H9 (cell line): ENCODE results near the gene BICD2. TPM values are rescaled to one million over a fixed set of nuclear protein-coding genes. Genes with fewer than 3 reads are reported as not detected.

Experiments
- DNase-seq: peaks from one replicate; pipeline ENCODE4 v3.0.0-alpha.2; 2017
- H2AFZ ChIP-seq: one replicate; pipeline ENCODE4 v1.6.1; 2013; ENCODE audit warnings: mild to moderate bottlenecking, low read length, control low read depth, moderate library complexity
- H2AK5ac ChIP-seq: 2 replicates; pipeline ENCODE4 v1.6.1; 2013; ENCODE audit warnings: low read length, control low read depth, mixed read lengths; ENCODE audit not compliant: insufficient read length
- H2BK120ac ChIP-seq: one replicate; pipeline ENCODE4 v1.6.1; 2013; ENCODE audit warnings: low read depth, mild to moderate bottlenecking, low read length, control low read depth, inconsistent platforms; ENCODE audit not compliant: poor library complexity, severe bottlenecking
- H2BK12ac ChIP-seq: 2 replicates; pipeline ENCODE4 v1.6.1; 2013; ENCODE audit warnings: low read length, control low read depth, mixed read lengths, low read depth; ENCODE audit not compliant: insufficient read length
- H2BK15ac ChIP-seq: 2 replicates; pipeline ENCODE4 v1.6.1; 2013; ENCODE audit warnings: low read depth, low read length, control low read depth
- H2BK20ac ChIP-seq: one replicate; pipeline ENCODE4 v1.6.1; 2013; ENCODE audit warnings: low read depth, mild to moderate bottlenecking, low read length, control low read depth, inconsistent platforms; ENCODE audit not compliant: poor library complexity, severe bottlenecking
- H2BK5ac ChIP-seq: 2 replicates; pipeline ENCODE4 v1.6.1; 2013; ENCODE audit warnings: low read length, control low read depth, mixed read lengths; ENCODE audit not compliant: insufficient read length
- H3K14ac ChIP-seq: 2 replicates; pipeline ENCODE4 v1.6.1; 2013; ENCODE audit warnings: low read length, control low read depth; ENCODE audit not compliant: insufficient read depth
- H3K18ac ChIP-seq: 2 replicates; pipeline ENCODE4 v1.6.1; 2013; ENCODE audit warnings: low read depth, mild to moderate bottlenecking, mixed read lengths, low read length, control low read depth; ENCODE audit not compliant: insufficient read length
- H3K23ac ChIP-seq: 2 replicates; pipeline ENCODE4 v1.6.1; 2013; ENCODE audit warnings: low read length, control low read depth, mixed read lengths, low read depth; ENCODE audit not compliant: insufficient read length
- H3K23me2 ChIP-seq: 2 replicates; pipeline ENCODE4 v1.6.1; 2013; ENCODE audit warnings: low read depth, mild to moderate bottlenecking, mixed read lengths, low read length, control low read depth; ENCODE audit not compliant: insufficient read length, poor library complexity, severe bottlenecking
- H3K27ac ChIP-seq: 2 replicates; pipeline ENCODE4 v1.5.1; 2013; ENCODE audit warnings: low read length, control low read depth, mixed read lengths, low read depth; ENCODE audit not compliant: insufficient read length
- H3K27me3 ChIP-seq: 2 replicates; pipeline ENCODE4 v1.6.1; 2013; ENCODE audit warnings: low read length, control low read depth, inconsistent platforms; ENCODE audit not compliant: insufficient read depth
- H3K4ac ChIP-seq: 2 replicates; pipeline ENCODE4 v1.6.1; 2013; ENCODE audit warnings: low read depth, mild to moderate bottlenecking, control low read depth, inconsistent platforms, low read length, moderate library complexity
- H3K4me1 ChIP-seq: 2 replicates; pipeline ENCODE4 v1.6.1; 2013; ENCODE audit warnings: low read length, control low read depth, inconsistent platforms; ENCODE audit not compliant: insufficient read depth
- H3K4me2 ChIP-seq: 2 replicates; pipeline ENCODE4 v1.6.1; 2013; ENCODE audit warnings: low read length, control low read depth, mixed read lengths; ENCODE audit not compliant: insufficient read length, insufficient read depth
- H3K56ac ChIP-seq: 2 replicates; pipeline ENCODE4 v1.6.1; 2013; ENCODE audit warnings: low read depth, mild to moderate bottlenecking, mixed read lengths, low read length, control low read depth; ENCODE audit not compliant: insufficient read length
- H3K79me1 ChIP-seq: 2 replicates; pipeline ENCODE4 v1.6.1; 2013; ENCODE audit warnings: low read depth, mild to moderate bottlenecking, moderate library complexity, low read length, control low read depth, inconsistent platforms; ENCODE audit not compliant: insufficient read depth, poor library complexity, severe bottlenecking
- H3K79me2 ChIP-seq: 2 replicates; pipeline ENCODE4 v1.6.1; 2013; ENCODE audit warnings: low read length, control low read depth, inconsistent platforms; ENCODE audit not compliant: insufficient read depth
- H3K9ac ChIP-seq: 2 replicates; pipeline ENCODE4 v1.6.1; 2013; ENCODE audit warnings: low read length, control low read depth, mixed read lengths; ENCODE audit not compliant: insufficient read length; ENCODE audit errors: extremely low read depth
- H3K9me3 ChIP-seq: one replicate; pipeline ENCODE4 v1.6.1; 2013; ENCODE audit warnings: low read depth, low read length, inconsistent platforms; ENCODE audit not compliant: control insufficient read depth
- H3T11ph ChIP-seq: one replicate; pipeline ENCODE4 v1.6.1; 2013; ENCODE audit warnings: mild to moderate bottlenecking, low read length, control low read depth, inconsistent platforms
- H4K20me1 ChIP-seq: one replicate; pipeline ENCODE4 v1.6.1; 2013; ENCODE audit not compliant: control insufficient read depth, insufficient read length, insufficient read depth
- H4K5ac ChIP-seq: 2 replicates; pipeline ENCODE4 v1.6.1; 2013; ENCODE audit warnings: low read depth, mild to moderate bottlenecking, mixed read lengths, low read length, control low read depth; ENCODE audit not compliant: insufficient read length
- H4K8ac ChIP-seq: replicated peaks from 2 replicates; pipeline ENCODE4 v1.6.1; 2013; ENCODE audit warnings: low read length, control low read depth, mixed read lengths, low read depth; ENCODE audit not compliant: insufficient read length
- H4K91ac ChIP-seq: 2 replicates; pipeline ENCODE4 v1.6.1; 2013; ENCODE audit warnings: low read depth, mild to moderate bottlenecking, moderate library complexity, mixed read lengths, low read length, control low read depth; ENCODE audit not compliant: insufficient read length
- H3K27ac Mint-ChIP-seq, 3 experiments: 2 replicates in 2 of 3; 3 replicates in 1 of 3; pipeline ENCODE4 v1.8.0; 2020 to 2021; ENCODE audit warnings: mixed read lengths in 3 of 3, mild to moderate bottlenecking in 1 of 3, moderate library complexity in 1 of 3
- H3K27me3 Mint-ChIP-seq: 2 replicates; pipeline ENCODE4 v1.8.0; 2021; ENCODE audit warnings: low read depth, mild to moderate bottlenecking, moderate library complexity, mixed read lengths
- H3K36me3 Mint-ChIP-seq, 3 experiments: 2 replicates in 2 of 3; 3 replicates in 1 of 3; pipeline ENCODE4 v1.8.0; 2020 to 2021; ENCODE audit warnings: low read depth in 3 of 3, mixed read lengths in 3 of 3; ENCODE audit not compliant: insufficient read depth in 1 of 3
- H3K4me1 Mint-ChIP-seq, 2 experiments: 2 replicates each; pipeline ENCODE4 v1.8.0; 2020; ENCODE audit warnings: mixed read lengths in 2 of 2
- H3K4me3 Mint-ChIP-seq, 2 experiments: 2 replicates in 1 of 2; 3 replicates in 1 of 2; pipeline ENCODE4 v1.8.0; 2020 to 2021; ENCODE audit warnings: mild to moderate bottlenecking in 2 of 2, mixed read lengths in 2 of 2, moderate library complexity in 1 of 2
- H3K9me3 Mint-ChIP-seq, 2 experiments: 2 replicates in 1 of 2; 3 replicates in 1 of 2; pipeline ENCODE4 v1.8.0; 2020; ENCODE audit warnings: mild to moderate bottlenecking in 2 of 2, mixed read lengths in 2 of 2, moderate library complexity in 1 of 2
- CTCF ChIP-seq: fragments of 200-600 bp; sonication (generic); conservative IDR thresholded peaks from 3 replicates; pipeline ENCODE4 v1.8.0; 2021; ENCODE audit warnings: antibody characterized with exemption, mild to moderate bottlenecking
- WGBS: extraction: QIAGEN DNeasy Blood & Tissue Kit; methylation state at CpG from one replicate; pipeline ENCODE4 v1.1.7; 2013; ENCODE audit warnings: missing lambda C conversion rate, low lambda C conversion rate, mixed read lengths; ENCODE audit not compliant: insufficient read length; ENCODE audit errors: extremely low coverage; 5-methylcytosine and 5-hydroxymethylcytosine counted together
- total RNA-seq: library from RNA; stranded (reverse); gene quantifications from 2 replicates; pipeline ENCODE4 v1.2.1, GENCODE V29; 2021

BICD2 gene
- total RNA-seq, 1 experiment from 2014 or later, result 22.3 TPM

- Histone ChIP-seq H3K4me1 (no peaks in the 10 kb centered on the region), H4K20me1 (peaks cover 3% of the 10 kb centered on the region), H3K79me2 (no peaks in the 10 kb centered on the region), H3T11ph (no peak overlapping the region), H2BK15ac (no peak overlapping the region), H3K27me3 (no peaks in the 10 kb centered on the region), H2AK5ac (no peak overlapping the region), H3K18ac (no peak overlapping the region), H2BK20ac (no peak overlapping the region), H3K9ac (no peak overlapping the region), H3K4me2 (no peak overlapping the region), H3K27ac (no peak overlapping the region), H3K23me2 (no peaks in the 10 kb centered on the region), H3K4ac (no peak overlapping the region), H3K23ac (no peak overlapping the region), H2BK120ac (no peak overlapping the region), H2BK12ac (no peak overlapping the region), H3K14ac (no peak overlapping the region), H2AFZ (no peak overlapping the region), H3K79me1 (no peaks in the 10 kb centered on the region), H3K56ac (no peak overlapping the region), H3K9me3 (no peaks in the 10 kb centered on the region), H4K8ac (no peak overlapping the region), H2BK5ac (no peak overlapping the region), H4K5ac (no peak overlapping the region), H4K91ac (no peak overlapping the region)
- no CpG with 5 or more reads among the region's 16 CpGs for WGBS
- H3K36me3 Mint-ChIP-seq, result peaks cover 17 to 63% (median 50%) of the 10 kb centered on the region in 3 experiments
- TF ChIP-seq CTCF, result no peak
- H3K4me1 Mint-ChIP-seq, result no peaks in the 10 kb centered on the region
- no peaks in the 10 kb centered on the region for H3K9me3 Mint-ChIP-seq
- no peak for DNase-seq
- peak overlapping the region in 1 of 3 experiments; percentile 74; a peak in 2 of 7 replicates for H3K27ac Mint-ChIP-seq
- no peaks in the 10 kb centered on the region for H3K27me3 Mint-ChIP-seq
- no peak overlapping the region for H3K4me3 Mint-ChIP-seq
Observed at GRCh38 chr9:92722386-92723298, 42.0 kb downstream of the BICD2 start.
